HG03354 (cell line): ENCODE data around the gene TMIE.

Experiments
- ATAC-seq: cut with Tn5 transposase; IDR thresholded peaks from one replicate; pipeline ENCODE4 v1.9.1; 2021; ENCODE audit warnings: mild to moderate bottlenecking; ENCODE audit not compliant: unreplicated experiment, poor library complexity, severe bottlenecking

Gene TMIE

DNA sequence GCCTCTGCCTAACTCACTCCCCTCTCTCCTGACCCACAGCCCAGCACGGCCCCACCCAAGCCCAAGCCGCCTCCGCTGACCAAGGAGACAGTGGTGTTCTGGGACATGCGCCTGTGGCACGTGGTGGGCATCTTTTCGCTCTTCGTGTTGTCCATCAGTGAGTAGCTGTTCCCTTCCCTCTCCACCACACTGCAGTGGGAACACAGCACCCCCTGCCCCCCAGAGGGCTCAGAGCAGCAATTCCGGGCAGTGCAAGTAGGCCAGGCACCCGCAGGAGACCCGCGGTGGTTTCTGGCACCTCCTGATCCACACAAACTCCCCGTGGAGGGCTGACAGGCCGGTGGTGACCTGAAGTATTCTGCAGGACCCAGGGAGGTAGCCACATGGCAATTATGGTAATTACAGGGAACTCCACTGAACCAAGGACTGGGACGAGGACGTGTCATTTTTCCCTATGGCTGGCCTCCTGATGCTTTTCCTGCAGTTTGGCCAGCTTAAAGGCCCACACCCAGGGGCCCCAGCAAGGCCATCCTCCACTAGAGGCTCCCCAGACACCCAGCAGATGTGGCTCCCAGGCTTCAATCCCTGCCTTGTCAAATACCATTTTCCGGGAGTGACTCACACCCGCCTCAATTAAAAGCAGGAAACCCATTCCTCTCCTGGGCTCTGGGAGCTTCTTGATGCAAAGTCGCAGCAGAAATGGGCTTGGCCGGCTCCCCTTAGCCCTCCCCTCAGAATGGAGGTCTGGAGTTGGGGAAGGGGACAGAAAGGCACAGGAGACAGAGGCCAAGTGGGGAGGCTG, 4.8 kb downstream of the TMIE start:
- no peak for ATAC-seq

- no peak for ATAC-seq
Observed at GRCh38 chr3:46706771-46707582, 5.8 kb downstream of the TMIE start.

- ATAC-seq = no peak
Observed at GRCh38 chr3:46707601-46708011, 6.4 kb downstream of the TMIE start.

DNA sequence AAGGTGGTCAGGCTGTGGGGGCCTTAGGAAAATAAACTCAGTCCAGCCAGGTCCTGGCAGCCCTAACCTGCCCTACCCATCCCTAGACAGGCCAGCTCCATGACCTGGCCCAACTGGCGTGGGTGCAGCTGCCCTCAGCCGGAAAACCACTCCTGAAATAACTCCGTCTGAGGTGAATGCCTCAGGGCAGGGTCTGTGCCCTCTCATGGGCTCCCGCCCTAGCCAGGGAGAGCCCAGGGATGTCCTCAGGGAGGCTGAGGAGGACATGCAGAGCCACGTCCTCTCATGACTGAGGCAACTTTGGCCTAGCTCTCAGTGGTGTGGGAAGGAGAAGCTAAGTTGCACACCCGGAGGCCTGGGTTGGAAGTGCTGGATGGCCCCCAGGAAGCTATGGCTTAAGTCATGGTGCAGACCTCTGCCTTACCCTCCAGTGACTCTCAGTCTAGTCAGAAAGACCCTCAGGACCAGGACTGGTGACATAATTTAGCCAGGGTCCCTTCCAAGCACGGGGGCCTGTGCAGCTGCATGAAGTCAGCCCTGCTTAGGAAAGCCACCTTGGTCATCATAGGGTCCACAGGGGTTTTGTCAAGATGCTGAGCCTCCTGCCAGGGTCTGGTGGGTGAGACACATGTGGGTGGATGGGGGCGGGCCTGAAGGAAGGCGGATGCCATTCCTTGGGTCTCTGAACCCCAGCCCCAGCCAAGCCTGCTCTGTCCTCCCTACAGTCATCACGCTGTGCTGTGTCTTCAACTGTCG, 7.4 kb downstream of the TMIE start:
- no peak for ATAC-seq

DNA sequence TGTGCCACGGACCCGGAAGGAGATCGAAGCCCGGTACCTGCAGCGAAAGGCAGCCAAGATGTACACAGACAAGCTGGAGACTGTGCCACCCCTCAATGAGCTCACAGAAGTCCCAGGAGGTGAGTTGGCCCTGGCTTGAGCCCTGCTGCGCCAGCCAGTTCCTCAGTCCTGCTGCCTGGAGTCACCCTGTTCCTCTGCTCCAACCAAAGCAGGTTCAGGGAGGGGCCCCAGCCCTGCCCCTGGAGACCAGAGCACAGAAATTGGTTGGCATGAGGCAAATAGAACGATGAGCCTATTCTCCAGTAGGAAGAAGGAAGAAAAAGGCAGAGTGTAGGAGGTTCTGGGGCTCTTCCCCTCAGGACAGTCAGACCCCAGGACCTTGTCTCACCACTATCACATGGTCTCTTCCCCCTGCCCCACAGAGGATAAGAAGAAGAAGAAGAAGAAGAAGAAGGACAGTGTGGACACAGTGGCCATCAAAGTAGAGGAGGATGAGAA, 8.0 kb downstream of the TMIE start:
- ATAC-seq = no peak

DNA sequence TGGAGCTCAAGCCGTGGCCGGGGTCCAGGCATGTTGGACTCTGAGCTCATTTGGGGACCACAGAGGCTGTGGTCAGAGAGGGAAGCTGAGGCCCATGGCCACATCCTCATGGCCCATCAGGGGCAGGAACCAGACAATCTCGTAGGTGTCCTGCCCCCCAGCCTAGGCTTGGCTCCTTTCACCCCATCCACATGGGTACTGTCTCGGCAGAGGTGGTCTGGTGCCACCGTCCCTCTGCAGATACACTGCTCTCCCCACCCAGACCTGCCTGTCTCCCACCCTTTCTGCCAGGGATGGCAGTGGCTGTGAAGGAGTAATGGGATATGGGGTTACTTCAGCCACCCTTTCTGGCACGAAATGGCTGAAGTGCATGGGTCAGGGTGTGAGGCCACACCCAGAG, 8.5 kb downstream of the TMIE start:
- no peak for ATAC-seq

- no peak for ATAC-seq
Observed at GRCh38 chr3:46710229-46710628, 9.0 kb downstream of the TMIE start.

DNA sequence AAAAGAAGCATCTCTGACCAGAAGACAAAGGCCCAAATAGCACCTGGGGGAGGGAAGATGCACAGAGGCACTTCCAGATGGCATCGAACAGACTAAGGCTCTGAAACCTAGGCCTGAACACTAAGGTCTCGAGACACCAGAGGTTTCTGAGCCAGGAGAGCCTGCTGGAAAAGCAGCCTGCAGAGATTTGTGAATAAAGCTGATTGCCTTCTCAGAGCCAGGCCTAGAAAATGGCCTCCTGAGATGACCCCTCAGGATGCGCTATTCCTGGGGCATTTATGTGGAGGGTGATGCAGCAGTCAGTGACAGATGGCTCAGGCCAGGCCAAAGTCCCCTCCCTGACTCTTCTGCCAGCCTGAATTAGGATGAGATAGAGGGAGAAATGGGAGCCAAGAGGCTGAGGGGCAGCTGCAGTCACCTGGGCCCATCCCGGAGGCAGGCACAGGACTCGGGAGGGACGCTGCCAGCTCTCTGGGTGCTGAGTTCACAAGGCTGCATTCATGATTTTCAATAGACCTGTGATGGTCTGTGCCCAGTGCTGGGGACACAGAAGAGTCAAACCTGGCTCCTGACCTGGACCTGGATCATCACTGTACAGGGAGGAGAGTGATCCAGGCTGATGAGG, 9.6 kb downstream of the TMIE start:
- no peak for ATAC-seq

DNA sequence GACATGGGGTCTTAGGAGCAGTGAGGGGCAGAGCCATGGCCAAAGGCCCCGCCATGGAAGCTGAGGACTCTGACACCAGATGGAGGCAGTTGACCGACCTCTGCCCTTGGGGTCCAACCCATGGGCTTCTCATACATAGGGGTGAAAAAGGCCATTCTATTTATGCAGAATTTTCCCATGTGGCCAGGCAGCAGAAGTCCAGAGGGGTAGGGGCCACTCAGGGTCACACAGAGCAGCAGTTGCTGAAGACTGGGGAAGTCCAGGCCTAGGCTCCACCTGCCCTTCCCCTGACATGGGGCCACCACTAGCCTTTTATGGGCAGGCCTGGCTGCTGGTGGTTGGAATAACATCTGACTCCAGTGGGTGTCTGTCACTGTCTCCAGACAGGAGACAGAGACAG, 10.1 kb downstream of the TMIE start:
- no peak for ATAC-seq

- no peak for ATAC-seq
Observed at GRCh38 chr3:46711760-46712159, 10.6 kb downstream of the TMIE start.

DNA sequence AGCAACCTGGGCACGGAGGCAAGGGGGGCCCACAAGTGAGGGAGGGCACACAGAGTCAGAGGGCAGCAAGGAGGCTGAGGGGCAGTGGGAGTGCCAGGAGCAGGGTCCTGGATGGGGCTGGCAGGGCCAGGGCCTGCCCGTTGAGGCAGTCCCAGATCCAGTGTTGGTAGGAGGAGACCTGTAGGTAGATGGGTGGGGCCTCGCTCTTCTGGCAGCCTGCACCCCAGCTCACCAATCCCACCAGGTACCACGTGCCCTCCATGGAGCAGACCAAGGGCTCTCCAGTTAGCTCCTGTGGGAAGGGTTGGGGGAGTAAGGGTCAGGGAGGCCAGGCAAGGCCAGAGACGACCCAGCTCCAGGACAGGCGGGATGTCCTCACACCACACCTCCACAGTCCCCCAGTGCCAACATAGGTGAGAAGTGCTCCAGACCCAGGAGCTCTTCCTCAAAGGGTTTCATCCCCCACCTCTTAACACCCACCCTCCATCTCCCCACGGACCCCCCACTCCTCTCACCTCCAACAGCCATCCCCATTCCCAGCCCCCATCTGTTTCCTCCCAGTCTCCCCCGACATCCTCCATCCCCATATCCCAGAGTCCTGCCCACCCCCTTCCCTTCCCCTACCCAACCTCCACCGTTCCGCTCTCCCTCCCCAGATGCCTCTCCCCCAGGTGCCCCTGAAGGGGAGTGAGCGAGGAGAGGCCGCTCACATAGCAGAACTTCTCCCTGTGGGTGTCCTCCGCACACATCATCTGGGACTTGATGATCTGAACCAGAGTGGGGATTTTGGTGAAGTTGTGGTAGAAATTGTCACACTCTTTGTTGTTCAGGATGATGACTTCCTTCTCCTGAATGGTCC, 11.2 kb downstream of the TMIE start:
- ATAC-seq = no peak

GRCh38 chr3:46713050-46713897, 12.1 kb downstream of the TMIE start:
- no peak for ATAC-seq

GRCh38 chr3:46713898-46714552, 12.8 kb downstream of the TMIE start:
- no peak for ATAC-seq

DNA sequence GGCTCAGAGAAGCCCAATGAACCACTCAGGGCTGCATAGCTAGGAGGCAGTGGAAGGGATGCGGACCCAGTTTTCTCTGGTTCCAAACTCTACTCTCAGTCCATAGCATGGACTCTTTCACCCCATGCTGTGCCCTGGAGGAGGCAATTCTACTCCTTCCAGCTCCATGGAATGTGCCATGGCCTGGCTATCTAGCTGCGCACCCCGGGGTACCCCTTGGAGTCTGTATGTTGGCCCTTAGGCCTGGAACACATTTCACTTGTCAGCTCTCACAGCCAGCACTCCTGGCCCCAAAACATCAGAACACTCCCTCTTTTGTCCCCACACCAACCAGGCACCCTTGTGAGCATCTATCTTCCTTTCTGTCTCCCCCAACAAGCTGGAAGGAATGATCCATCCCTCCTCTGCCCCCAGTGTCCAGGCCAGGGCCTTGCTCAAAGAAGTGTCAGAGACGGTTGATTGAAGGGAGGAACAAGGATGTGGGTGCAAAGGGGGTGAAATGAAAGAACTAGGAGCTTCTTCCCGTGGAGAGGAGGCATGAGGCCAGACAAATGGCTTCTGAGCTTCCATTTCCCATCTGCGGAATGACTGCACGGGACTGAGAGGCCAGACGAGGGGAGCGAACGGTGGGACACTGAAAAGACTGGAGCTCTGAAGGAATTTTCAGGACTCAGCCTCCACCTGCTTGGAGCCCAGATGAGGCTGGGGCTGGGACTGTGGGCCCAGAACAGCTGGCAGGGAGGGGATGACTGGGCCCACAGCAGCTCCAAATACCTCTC, 13.7 kb downstream of the TMIE start:
- ATAC-seq = no peak

DNA sequence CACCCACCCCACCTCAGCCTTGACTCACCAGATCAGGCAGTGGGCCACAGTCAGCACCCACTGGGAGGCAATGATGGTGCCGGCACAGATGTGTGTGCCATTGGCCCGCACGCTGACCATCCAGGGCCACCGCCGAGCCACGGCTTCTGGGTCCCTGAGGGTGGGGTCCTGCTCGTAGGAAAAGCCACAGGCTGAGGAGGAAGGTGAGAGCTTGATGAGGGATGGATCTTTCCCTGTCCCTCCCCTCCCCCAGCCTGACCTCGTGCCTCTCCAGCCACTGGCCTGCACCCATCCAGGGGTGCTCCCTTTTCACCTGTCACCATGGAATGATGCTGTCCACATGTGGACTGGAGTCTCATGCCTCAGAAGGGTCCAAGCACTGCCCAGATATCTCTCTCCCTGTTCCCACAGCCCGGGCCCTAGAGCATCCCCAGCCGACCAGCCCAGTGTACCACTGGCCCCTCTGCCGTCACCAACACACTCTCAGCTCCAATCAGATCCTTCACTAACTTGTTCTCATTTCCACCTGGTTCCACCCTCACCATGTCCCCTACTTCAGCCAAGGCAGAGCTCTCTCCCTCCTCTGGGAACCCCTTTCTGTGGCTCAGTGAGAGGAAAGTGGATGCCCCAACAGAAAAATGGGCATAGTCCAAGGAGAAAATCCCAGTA, 14.4 kb downstream of the TMIE start:
- no peak for ATAC-seq
